K562 (cell line): ENCODE results near the gene LTA4H. TPM values are rescaled to one million over a fixed set of nuclear protein-coding genes. Genes with fewer than 3 reads are reported as not detected.
A peak's percentile ranks its signal among the peaks of the same experiment; 100 is the strongest.

Experiments used
- ATAC-seq: fragments of 200-7000 bp; cut with Tn5 transposase; 3 replicates; pipeline ENCODE4 v1.9.1; 2020; ENCODE audit warnings: moderate library complexity
- BruUV-seq: library from RNA; stranded (reverse); fragments of 400-500 nt; replicated peaks from 2 replicates; lab custom pipeline; 2021; lab: Mats Ljungman, UMichigan
- CTCF ChIA-PET: fragments of 300-600 bp; formaldehyde crosslinking; extraction: SDS; loops from one replicate; lab custom pipeline; 2021; ENCODE audit warnings: low intra/inter-chr PET ratio; lab: Yijun Ruan, JAX
- POLR2A ChIA-PET: fragments of 300-600, 350-650 bp; sonication (Branson Sonifier 250); formaldehyde crosslinking; extraction: SDS; loops from one replicate; lab custom pipeline; 2021; ENCODE audit warnings: antibody characterized with exemption, inconsistent platforms; lab: Yijun Ruan, JAX
- DNase-seq, 4 experiments: peaks; one replicate each; pipeline versions ENCODE4 v3.0.0 to v3.0.0-alpha.2; 2011 to 2018; ENCODE audit warnings: low spot score in 3 of 4, mixed read lengths in 3 of 4; ENCODE audit errors: extremely low read depth in 1 of 4
- FAIRE-seq: peaks from 2 replicates; lab custom pipeline; 2011; peaks lifted over from hg19 to GRCh38; lab: Jason Lieb, UNC
- H2AFZ ChIP-seq: 2 replicates; pipeline ENCODE4 v1.6.0; 2011; ENCODE audit warnings: low read depth, low read length, control low read depth, inconsistent platforms
- H3K27ac ChIP-seq: fragments of 200-600 bp; 3 replicates; pipeline ENCODE4 v1.8.0; 2011; ENCODE audit warnings: low read depth, mild to moderate bottlenecking, control low read depth, inconsistent platforms, low read length, moderate library complexity, mixed read lengths; ENCODE audit errors: extremely low read depth
- H3K27me3 ChIP-seq, 2 experiments: fragments of 300-600 bp in 1 of 2; 2 replicates in 1 of 2; 3 replicates in 1 of 2; pipeline versions ENCODE4 v1.6.0 to v1.8.0; 2011; ENCODE audit warnings: inconsistent platforms in 2 of 2, low read length in 2 of 2, mild to moderate bottlenecking in 1 of 2, mixed read lengths in 1 of 2, moderate library complexity in 1 of 2; ENCODE audit not compliant: control insufficient read depth in 2 of 2, insufficient read depth in 2 of 2
- H3K36me3 ChIP-seq: fragments of 300-600 bp; 3 replicates; pipeline ENCODE4 v1.8.0; 2011; ENCODE audit warnings: mild to moderate bottlenecking, low read length, inconsistent platforms; ENCODE audit not compliant: control insufficient read depth, insufficient read depth
- H3K4me1 ChIP-seq, 2 experiments: fragments of 200-600 bp in 1 of 2; replicated peaks in 1 of 2; 2 replicates in 1 of 2; 3 replicates in 1 of 2; pipeline versions ENCODE4 v1.5.1 to v1.8.0; 2011; ENCODE audit warnings: inconsistent platforms in 2 of 2, low read length in 2 of 2, mild to moderate bottlenecking in 1 of 2, mixed read lengths in 1 of 2, moderate library complexity in 1 of 2; ENCODE audit not compliant: control insufficient read depth in 2 of 2, insufficient read depth in 2 of 2
- H3K4me2 ChIP-seq: 2 replicates; pipeline ENCODE4 v1.6.1; 2011; ENCODE audit warnings: low read length, control low read depth, inconsistent platforms, mixed read lengths; ENCODE audit not compliant: insufficient read depth
- H3K4me3 ChIP-seq: fragments of 200-600 bp; sonication (generic), shearing (Covaris generic); 2 replicates; pipeline ENCODE4 v1.5.1; 2016; ENCODE audit warnings: control low read depth, inconsistent platforms
- H3K79me2 ChIP-seq: fragments of 200-600 bp; 3 replicates; pipeline ENCODE4 v1.8.0; 2011; ENCODE audit warnings: low read length, inconsistent platforms; ENCODE audit not compliant: control insufficient read depth, insufficient read depth
- H3K9ac ChIP-seq, 2 experiments: 2 replicates each; pipeline versions ENCODE4 v1.6.0 to v1.6.1; 2011; ENCODE audit warnings: low read depth in 2 of 2, low read length in 2 of 2, control low read depth in 1 of 2, inconsistent platforms in 1 of 2, mild to moderate bottlenecking in 1 of 2, mixed read lengths in 1 of 2; ENCODE audit not compliant: insufficient read depth in 1 of 2
- H3K9me1 ChIP-seq: one replicate; pipeline ENCODE4 v1.6.0; 2011; ENCODE audit warnings: inconsistent platforms, mild to moderate bottlenecking, low read length, moderate library complexity; ENCODE audit not compliant: control insufficient read depth, insufficient read depth
- H3K9me3 ChIP-seq: replicated peaks from 2 replicates; pipeline ENCODE4 v1.5.1; 2011; ENCODE audit warnings: low read depth, low read length, inconsistent platforms; ENCODE audit not compliant: control insufficient read depth, insufficient read depth
- H4K20me1 ChIP-seq: replicated peaks from 2 replicates; pipeline ENCODE4 v1.6.1; 2011; ENCODE audit warnings: low read length, inconsistent platforms, mixed read lengths; ENCODE audit not compliant: control insufficient read depth, insufficient read depth
- BCOR ChIP-seq: fragments of 450-650 bp; IDR thresholded peaks from 2 replicates; pipeline ENCODE4 v1.6.1; 2016
- CEBPB ChIP-seq: fragments of 450-650 bp; IDR thresholded peaks from 2 replicates; pipeline ENCODE4 v1.6.1; 2016; ENCODE audit warnings: missing genetic modification characterization, missing compliant biosample characterization
- CEBPG ChIP-seq, 3 experiments: fragments of 200-800 bp in 1 of 3; sonication (Bioruptor generic) in 1 of 3; sonication (generic) in 1 of 3; formaldehyde crosslinking in 1 of 3; IDR thresholded peaks in 2 of 3; conservative IDR thresholded peaks in 1 of 3; 2 replicates each; pipeline versions ENCODE4 v1.6.1 to v1.8.0; 2016 to 2022; ENCODE audit warnings: missing compliant biosample characterization in 2 of 3, missing genetic modification characterization in 2 of 3, mild to moderate bottlenecking in 1 of 3, missing genetic modification reagents in 1 of 3
- GABPA ChIP-seq: fragments of 200-800 bp; sonication (Bioruptor generic); conservative IDR thresholded peaks from 2 replicates; pipeline ENCODE4 v1.6.1; 2016; ENCODE audit warnings: low read depth, missing genetic modification characterization, missing compliant biosample characterization
- HNRNPH1 ChIP-seq: fragments of 200-400 bp; formaldehyde crosslinking; optimal IDR thresholded peaks from 2 replicates; pipeline ENCODE3; 2017; ENCODE audit warnings: low read depth, mild to moderate bottlenecking, low read length, moderate library complexity
- NFRKB ChIP-seq: fragments of 450-650 bp; IDR thresholded peaks from 2 replicates; pipeline ENCODE4 v1.6.1; 2016; ENCODE audit warnings: low read depth
- SRSF1 ChIP-seq: fragments of 200-400 bp; formaldehyde crosslinking; IDR thresholded peaks from 2 replicates; pipeline ENCODE4 v1.6.1; 2017; ENCODE audit warnings: mild to moderate bottlenecking, low read depth, low read length, moderate library complexity
- TAF7 ChIP-seq: fragments of 450-650 bp; IDR thresholded peaks from 2 replicates; pipeline ENCODE4 v1.6.1; 2016; ENCODE audit warnings: missing genetic modification characterization, missing compliant biosample characterization
- TOE1 ChIP-seq, 2 experiments: fragments of 450-650 bp in 1 of 2; sonication (generic) in 1 of 2; formaldehyde crosslinking in 1 of 2; IDR thresholded peaks; 2 replicates each; pipeline versions ENCODE4 v1.7.1 to v1.8.0; 2016 to 2022; ENCODE audit warnings: borderline replicate concordance in 2 of 2, mild to moderate bottlenecking in 2 of 2, antibody characterized with exemption in 1 of 2, inconsistent platforms in 1 of 2, low read depth in 1 of 2, missing genetic modification reagents in 1 of 2, moderate library complexity in 1 of 2
- U2AF2 ChIP-seq: fragments of 200-400 bp; formaldehyde crosslinking; optimal IDR thresholded peaks from 2 replicates; pipeline ENCODE3; 2017; ENCODE audit warnings: low read depth, mild to moderate bottlenecking, low read length
- XRCC5 ChIP-seq: fragments of 200-400 bp; formaldehyde crosslinking; IDR thresholded peaks from 2 replicates; pipeline ENCODE4 v1.6.1; 2017; ENCODE audit warnings: low read depth, mild to moderate bottlenecking, low read length
- ZNF311 ChIP-seq: fragments of 250-450 bp; sonication (Bioruptor Pico); IDR thresholded peaks from 2 replicates; pipeline ENCODE4 v1.4.0; 2020; ENCODE audit warnings: mild to moderate bottlenecking, moderate library complexity
- ZNF445 ChIP-seq: fragments of 250-450 bp; sonication (Bioruptor Pico); IDR thresholded peaks from 2 replicates; pipeline ENCODE4 v1.4.0; 2020; ENCODE audit warnings: low read depth, mild to moderate bottlenecking, moderate library complexity
- ZNF551 ChIP-seq: fragments of 250-450 bp; sonication (Bioruptor Pico); IDR thresholded peaks from 2 replicates; pipeline ENCODE4 v1.5.0; 2021; ENCODE audit warnings: mild to moderate bottlenecking, moderate library complexity
- WGBS: fragments of 100-300 bp; shearing (Covaris generic); methylation state at CpG from one replicate; pipeline ENCODE4 v1.1.6; 2016; ENCODE audit warnings: low coverage, mixed read lengths; ENCODE audit not compliant: insufficient coverage; ENCODE audit errors: missing lambda C conversion rate; 5-methylcytosine and 5-hydroxymethylcytosine counted together
- in situ Hi-C: fragments of 300-500 bp; cut with MboI; formaldehyde crosslinking; loops from 4 replicates; pipeline ENCODE4 v1.15.0; 2018; ENCODE audit warnings: inconsistent platforms, mixed read lengths
- intact Hi-C: fragments of 100-400 bp; cut with micrococcal nuclease; formaldehyde crosslinking; loops from 2 replicates; pipeline ENCODE4 v1.14.2; 2022
- polyA plus RNA-seq, 8 experiments: library from polyadenylated mRNA; depleted of rRNA in 4 of 8; stranded (reverse) in 5 of 8; unstranded in 3 of 8; fragments of >200 nt; fragmentation: Nextera tagmentation in 2 of 8; fragmentation: Illumina TruSeq in 1 of 8; extraction: Ambion mirVana in 2 of 8; extraction: Trizol in 1 of 8; gene quantifications; 2 replicates each; pipeline versions ENCODE4 v1.2.1 to v1.2.3, GENCODE V29; 2011 to 2014; ENCODE audit warnings: inconsistent platforms in 1 of 8, missing spikeins in 1 of 8
- total RNA-seq, 7 experiments: library from RNA; depleted of rRNA in 6 of 7; stranded (reverse); fragments of >200 nt in 6 of 7; fragmentation: Illumina TruSeq in 2 of 7; extraction: Trizol in 2 of 7; gene quantifications; 2 replicates each; pipeline versions ENCODE4 v1.2.1 to v1.2.3, GENCODE V29; 2011 to 2021; ENCODE audit warnings: low replicate concordance in 1 of 7
- TF ChIP-seq, protein P1 (sequence below): fragments of 450-650 bp; formaldehyde crosslinking; IDR thresholded peaks from 2 replicates; pipeline ENCODE4 v1.4.0; 2022; ENCODE audit warnings: missing genetic modification characterization
- TF ChIP-seq, protein P2 (sequence below), 3 experiments: IDR thresholded peaks in 2 of 3; conservative IDR thresholded peaks in 1 of 3; 2 replicates each; pipeline ENCODE4 v1.5.1; 2011 to 2012; ENCODE audit warnings: low read length in 3 of 3, mild to moderate bottlenecking in 3 of 3, control low read depth in 2 of 3, improper control_type of control experiment in 1 of 3, inconsistent platforms in 1 of 3, low read depth in 1 of 3, mixed read lengths in 1 of 3, moderate library complexity in 1 of 3; ENCODE audit not compliant: insufficient read depth in 2 of 3
- TF ChIP-seq, protein P3 (sequence below): sonication (generic); formaldehyde crosslinking; IDR thresholded peaks from 2 replicates; pipeline ENCODE4 v1.8.0; 2022; ENCODE audit warnings: missing genetic modification reagents, mild to moderate bottlenecking, moderate library complexity, borderline replicate concordance

LTA4H gene
- total and polyA plus RNA-seq, 9 of the 15 experiments (the other 6 are each of a cell fraction or from before 2014, with no cell fraction given), result 25.2 to 58.1 (median 40.5) TPM

DNA sequence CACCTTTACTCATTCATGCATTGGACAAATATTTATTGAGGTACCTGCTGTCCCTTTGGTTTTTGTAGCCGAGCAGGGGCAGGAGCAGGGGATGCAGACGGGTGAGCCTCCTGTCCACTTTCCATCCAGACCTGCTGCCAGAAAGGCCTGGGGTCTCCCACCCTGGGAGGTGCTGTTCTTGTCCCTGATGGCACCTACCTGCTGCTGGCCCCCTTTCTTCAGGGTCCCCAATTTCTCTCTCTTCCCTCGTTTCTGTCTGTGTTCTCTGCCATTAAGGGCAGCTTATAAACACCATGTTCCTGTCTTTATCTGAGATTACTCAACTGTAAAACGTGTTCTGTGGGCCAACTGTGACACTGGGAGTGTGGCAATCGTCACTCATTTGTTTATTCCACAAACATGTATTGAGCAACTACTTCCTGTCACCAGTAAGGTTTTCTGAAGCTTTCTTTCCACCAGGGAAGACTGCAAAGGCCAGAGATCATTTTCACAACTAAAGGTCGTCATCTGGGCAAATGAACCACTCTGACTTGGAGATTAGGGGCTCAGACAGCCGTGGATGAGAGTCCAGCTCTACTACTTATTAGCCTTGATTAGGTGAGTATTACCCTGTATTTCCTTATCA is 39.2 kb downstream of the LTA4H start, which contains the start of gene HAL:
Gene HAL, minus strand, starts transcription at position 311 of the 625 bp plus-strand sequence. CDS start 434 bp downstream, outside the sequence.
- H3K27ac ChIP-seq, result no peak within 1 kb of the TSS
- H3K27me3 ChIP-seq, result peaks cover 2 to 16% of the 10 kb centered on the region in 2 experiments; a peak in 3 of 5 replicates
- H3K4me3 ChIP-seq, result no peak within 1 kb of the TSS
- no peaks in the 10 kb centered on the region for H3K9me3 ChIP-seq
- no peaks in the 10 kb centered on the region; the same call in 1 of the 2 replicates for H4K20me1 ChIP-seq
- WGBS, result 3% methylated on average over 7 of the region's 7 CpGs
- intact Hi-C loops (loop anchor here (5.0 to 10.0 kb wide), 2 partner anchors 174 to 371 kb away; no protein-coding TSS in a partner anchor), in situ Hi-C loops (no loop called here)
- no peaks in the 10 kb centered on the region for H3K36me3 ChIP-seq
- FAIRE-seq (no peak), ATAC-seq (no peak), DNase-seq (no peak)
- BruUV-seq, result no TSS peak
- no peaks in the 10 kb centered on the region for H3K79me2 ChIP-seq
- H3K4me2 ChIP-seq, result no peak within 1 kb of the TSS
- peak within 1 kb of the TSS in 1 of 2 experiments; percentile 56; a peak in 2 of 4 replicates for H3K9ac ChIP-seq
- peaks cover 0 to 5% of the 10 kb centered on the region in 2 experiments; a peak in 1 of 5 replicates for H3K4me1 ChIP-seq
- ChIA-PET POLR2A (no interaction called here), CTCF (no interaction called here)
- no peak within 1 kb of the TSS for H2AFZ ChIP-seq
- no peaks in the 10 kb centered on the region for H3K9me1 ChIP-seq
- TF ChIP-seq, protein P1, sequence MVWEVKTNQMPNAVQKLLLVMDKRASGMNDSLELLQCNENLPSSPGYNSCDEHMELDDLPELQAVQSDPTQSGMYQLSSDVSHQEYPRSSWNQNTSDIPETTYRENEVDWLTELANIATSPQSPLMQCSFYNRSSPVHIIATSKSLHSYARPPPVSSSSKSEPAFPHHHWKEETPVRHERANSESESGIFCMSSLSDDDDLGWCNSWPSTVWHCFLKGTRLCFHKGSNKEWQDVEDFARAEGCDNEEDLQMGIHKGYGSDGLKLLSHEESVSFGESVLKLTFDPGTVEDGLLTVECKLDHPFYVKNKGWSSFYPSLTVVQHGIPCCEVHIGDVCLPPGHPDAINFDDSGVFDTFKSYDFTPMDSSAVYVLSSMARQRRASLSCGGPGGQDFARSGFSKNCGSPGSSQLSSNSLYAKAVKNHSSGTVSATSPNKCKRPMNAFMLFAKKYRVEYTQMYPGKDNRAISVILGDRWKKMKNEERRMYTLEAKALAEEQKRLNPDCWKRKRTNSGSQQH (CRISPR knock-in tag), result no peak
- TF ChIP-seq BCOR (no peak), XRCC5 (no peak), TAF7 (tag) (no peak), ZNF551 (CRISPR knock-in tag) (no peak), NFRKB (no peak), TOE1 (IDR thresholded peaks at IDR 0.05; ENCODE audit: borderline replicate concordance) (no peak), TOE1 (CRISPR knock-in tag; IDR thresholded peaks at IDR 0.05; ENCODE audit: borderline replicate concordance, low read depth) (no peak), U2AF2 (no peak), ZNF311 (CRISPR knock-in tag) (no peak), SRSF1 (no peak), GABPA (0 out of 2 replicates have a peak, but pooled peaks have one; percentile 38), ZNF445 (no peak), HNRNPH1 (no peak), CEBPG (CRISPR knock-in tag; IDR thresholded peaks at IDR 0.05) (no peak), CEBPG (tag; conservative IDR thresholded peaks at IDR 0.05 in 1 of 2, IDR thresholded peaks at IDR 0.05 in 1 of 2) (peak; percentile 74 to 89), CEBPB (tag) (peak; percentile 89)
- TF ChIP-seq, protein P2, sequence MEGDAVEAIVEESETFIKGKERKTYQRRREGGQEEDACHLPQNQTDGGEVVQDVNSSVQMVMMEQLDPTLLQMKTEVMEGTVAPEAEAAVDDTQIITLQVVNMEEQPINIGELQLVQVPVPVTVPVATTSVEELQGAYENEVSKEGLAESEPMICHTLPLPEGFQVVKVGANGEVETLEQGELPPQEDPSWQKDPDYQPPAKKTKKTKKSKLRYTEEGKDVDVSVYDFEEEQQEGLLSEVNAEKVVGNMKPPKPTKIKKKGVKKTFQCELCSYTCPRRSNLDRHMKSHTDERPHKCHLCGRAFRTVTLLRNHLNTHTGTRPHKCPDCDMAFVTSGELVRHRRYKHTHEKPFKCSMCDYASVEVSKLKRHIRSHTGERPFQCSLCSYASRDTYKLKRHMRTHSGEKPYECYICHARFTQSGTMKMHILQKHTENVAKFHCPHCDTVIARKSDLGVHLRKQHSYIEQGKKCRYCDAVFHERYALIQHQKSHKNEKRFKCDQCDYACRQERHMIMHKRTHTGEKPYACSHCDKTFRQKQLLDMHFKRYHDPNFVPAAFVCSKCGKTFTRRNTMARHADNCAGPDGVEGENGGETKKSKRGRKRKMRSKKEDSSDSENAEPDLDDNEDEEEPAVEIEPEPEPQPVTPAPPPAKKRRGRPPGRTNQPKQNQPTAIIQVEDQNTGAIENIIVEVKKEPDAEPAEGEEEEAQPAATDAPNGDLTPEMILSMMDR (IDR thresholded peaks at IDR 0.05 in 2 of 3, conservative IDR thresholded peaks at IDR 0.05 in 1 of 3; ENCODE audit: insufficient read depth in 2 of 3, low read depth in 1 of 3, low read length in 3 of 3), result no peak
- TF ChIP-seq, protein P3, sequence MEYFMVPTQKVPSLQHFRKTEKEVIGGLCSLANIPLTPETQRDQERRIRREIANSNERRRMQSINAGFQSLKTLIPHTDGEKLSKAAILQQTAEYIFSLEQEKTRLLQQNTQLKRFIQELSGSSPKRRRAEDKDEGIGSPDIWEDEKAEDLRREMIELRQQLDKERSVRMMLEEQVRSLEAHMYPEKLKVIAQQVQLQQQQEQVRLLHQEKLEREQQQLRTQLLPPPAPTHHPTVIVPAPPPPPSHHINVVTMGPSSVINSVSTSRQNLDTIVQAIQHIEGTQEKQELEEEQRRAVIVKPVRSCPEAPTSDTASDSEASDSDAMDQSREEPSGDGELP (CRISPR knock-in tag), result no peak
